OCI-LY1 (cell line): ENCODE data around the gene HS1BP3.

ENCODE experiments used
- H2AFZ ChIP-seq: fragments of 200-600 bp; sonication (generic), shearing (Covaris generic); 2 replicates; pipeline ENCODE4 v1.6.0; 2014; ENCODE audit warnings: antibody characterized with exemption, mild to moderate bottlenecking, low read length
- H3F3A ChIP-seq: fragments of 200-600 bp; sonication (generic), shearing (Covaris generic); 2 replicates; pipeline ENCODE4 v1.6.0; 2014; ENCODE audit warnings: mild to moderate bottlenecking, antibody characterized with exemption, low read length, moderate library complexity; ENCODE audit not compliant: insufficient read depth
- H3K27ac ChIP-seq: fragments of 200-600 bp; sonication (generic); 2 replicates; pipeline ENCODE4 v1.5.1; 2014; ENCODE audit warnings: low read length, mixed run types, mild to moderate bottlenecking, low read depth; ENCODE audit not compliant: poor library complexity, severe bottlenecking
- H3K27me3 ChIP-seq: fragments of 200-600 bp; sonication (generic); 2 replicates; pipeline ENCODE4 v1.6.0; 2014; ENCODE audit warnings: antibody characterized with exemption, mild to moderate bottlenecking, low read length, moderate library complexity; ENCODE audit not compliant: insufficient read depth
- H3K36me3 ChIP-seq: fragments of 200-600 bp; sonication (generic); 2 replicates; pipeline ENCODE4 v1.6.1; 2014; ENCODE audit warnings: mild to moderate bottlenecking, antibody characterized with exemption, low read length, moderate library complexity, mixed read lengths; ENCODE audit not compliant: insufficient read depth
- H3K4me1 ChIP-seq: fragments of 200-600 bp; sonication (generic); 2 replicates; pipeline ENCODE4 v1.5.1; 2014; ENCODE audit warnings: mild to moderate bottlenecking, low read length, moderate library complexity; ENCODE audit not compliant: insufficient read depth, severe bottlenecking
- H3K4me2 ChIP-seq: fragments of 200-600 bp; sonication (generic), shearing (Covaris generic); 2 replicates; pipeline ENCODE4 v1.6.1; 2014; ENCODE audit warnings: low read length
- H3K4me3 ChIP-seq: fragments of 200-600 bp; sonication (generic); 2 replicates; pipeline ENCODE4 v1.5.1; 2014; ENCODE audit warnings: low read length, low read depth, mild to moderate bottlenecking, mixed read lengths; ENCODE audit not compliant: poor library complexity, severe bottlenecking
- H3K79me2 ChIP-seq: fragments of 200-600 bp; shearing (Covaris generic); 2 replicates; pipeline ENCODE4 v1.6.1; 2016; ENCODE audit warnings: mixed run types, low read length, mixed read lengths; ENCODE audit not compliant: insufficient read depth
- H3K9ac ChIP-seq: fragments of 200-600 bp; sonication (generic), shearing (Covaris generic); 2 replicates; pipeline ENCODE4 v1.6.1; 2014; ENCODE audit warnings: mild to moderate bottlenecking, low read length, mixed read lengths
- H3K9me2 ChIP-seq: fragments of 200-600 bp; sonication (generic), shearing (Covaris generic); 2 replicates; pipeline ENCODE4 v1.6.1; 2014; ENCODE audit warnings: low read depth, mild to moderate bottlenecking, low read length, mixed read lengths
- H3K9me3 ChIP-seq: fragments of 200-600 bp; shearing (Covaris generic); 2 replicates; pipeline ENCODE4 v1.6.1; 2014; ENCODE audit warnings: low read length, mixed read lengths
- H4K20me1 ChIP-seq: fragments of 200-600 bp; sonication (generic), shearing (Covaris generic); 2 replicates; pipeline ENCODE4 v1.6.0; 2016; ENCODE audit warnings: mild to moderate bottlenecking, low read length; ENCODE audit not compliant: insufficient read depth
- EZH2 ChIP-seq: fragments of 200-600 bp; sonication (generic), shearing (Covaris generic); IDR thresholded peaks from 2 replicates; pipeline ENCODE4 v1.8.0; 2017; ENCODE audit warnings: borderline replicate concordance, mixed run types, mild to moderate bottlenecking, antibody characterized with exemption, low read length, moderate library complexity, mixed read lengths
- TF ChIP-seq, protein P1 (sequence below): fragments of 200-600 bp; sonication (generic), shearing (Covaris generic); IDR thresholded peaks from 2 replicates; pipeline ENCODE4 v1.5.1; 2017; ENCODE audit warnings: mild to moderate bottlenecking, antibody characterized with exemption, low read length, moderate library complexity, mixed read lengths

Gene HS1BP3

DNA sequence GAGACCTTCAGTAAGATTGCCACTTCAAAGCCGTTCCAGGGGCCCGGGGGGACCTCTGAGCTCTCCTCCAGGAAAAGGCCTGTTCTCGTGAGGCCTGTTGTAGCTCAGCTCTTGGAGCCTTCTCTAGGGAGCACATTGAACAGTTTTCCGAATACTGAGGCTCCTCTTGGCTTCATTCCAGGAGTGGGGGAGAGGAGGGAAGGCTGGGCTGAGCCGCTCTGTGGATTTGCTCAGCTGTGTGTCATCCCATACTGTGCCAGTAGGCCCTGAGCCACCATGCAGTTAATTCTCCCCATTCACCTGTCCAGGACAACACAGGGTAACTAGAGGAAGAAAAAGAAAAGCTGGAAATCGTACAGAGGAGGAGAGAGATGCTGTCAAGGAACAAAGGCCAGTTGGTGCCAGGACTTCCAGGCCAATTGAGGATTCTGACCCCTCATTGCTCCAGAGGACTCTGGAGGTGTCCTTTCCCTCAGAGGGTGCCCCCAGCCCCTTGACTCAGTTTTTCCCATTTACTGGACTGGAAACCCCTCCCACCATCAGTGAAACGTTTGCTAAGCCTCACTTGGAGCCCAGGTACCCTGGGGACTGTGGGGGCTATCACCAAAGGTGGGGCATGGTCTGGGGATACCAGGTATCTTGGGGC is 41.4 kb downstream of the HS1BP3 start:
- no peak overlapping the region for H3K4me3 ChIP-seq
- H3K4me1 ChIP-seq, result no peaks in the 10 kb centered on the region
- H3K9me3 ChIP-seq, result 0 out of 2 replicates have a peak, but pooled peaks cover 3% of the 10 kb centered on the region
- H3K4me2 ChIP-seq, result no peak overlapping the region
- no peaks in the 10 kb centered on the region for H4K20me1 ChIP-seq
- H3K9ac ChIP-seq, result no peak overlapping the region
- H3K27me3 ChIP-seq, result peaks cover 6% of the 10 kb centered on the region; the same call in 1 of the 2 replicates
- H3K9me2 ChIP-seq, result no peaks in the 10 kb centered on the region
- H3K36me3 ChIP-seq, result no peaks in the 10 kb centered on the region
- H2AFZ ChIP-seq, result no peak overlapping the region
- H3F3A ChIP-seq, result no peaks in the 10 kb centered on the region
- TF ChIP-seq, protein P1, sequence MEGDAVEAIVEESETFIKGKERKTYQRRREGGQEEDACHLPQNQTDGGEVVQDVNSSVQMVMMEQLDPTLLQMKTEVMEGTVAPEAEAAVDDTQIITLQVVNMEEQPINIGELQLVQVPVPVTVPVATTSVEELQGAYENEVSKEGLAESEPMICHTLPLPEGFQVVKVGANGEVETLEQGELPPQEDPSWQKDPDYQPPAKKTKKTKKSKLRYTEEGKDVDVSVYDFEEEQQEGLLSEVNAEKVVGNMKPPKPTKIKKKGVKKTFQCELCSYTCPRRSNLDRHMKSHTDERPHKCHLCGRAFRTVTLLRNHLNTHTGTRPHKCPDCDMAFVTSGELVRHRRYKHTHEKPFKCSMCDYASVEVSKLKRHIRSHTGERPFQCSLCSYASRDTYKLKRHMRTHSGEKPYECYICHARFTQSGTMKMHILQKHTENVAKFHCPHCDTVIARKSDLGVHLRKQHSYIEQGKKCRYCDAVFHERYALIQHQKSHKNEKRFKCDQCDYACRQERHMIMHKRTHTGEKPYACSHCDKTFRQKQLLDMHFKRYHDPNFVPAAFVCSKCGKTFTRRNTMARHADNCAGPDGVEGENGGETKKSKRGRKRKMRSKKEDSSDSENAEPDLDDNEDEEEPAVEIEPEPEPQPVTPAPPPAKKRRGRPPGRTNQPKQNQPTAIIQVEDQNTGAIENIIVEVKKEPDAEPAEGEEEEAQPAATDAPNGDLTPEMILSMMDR, result no peak
- no peak for TF ChIP-seq EZH2
- no peak overlapping the region for H3K27ac ChIP-seq
- no peaks in the 10 kb centered on the region for H3K79me2 ChIP-seq

DNA sequence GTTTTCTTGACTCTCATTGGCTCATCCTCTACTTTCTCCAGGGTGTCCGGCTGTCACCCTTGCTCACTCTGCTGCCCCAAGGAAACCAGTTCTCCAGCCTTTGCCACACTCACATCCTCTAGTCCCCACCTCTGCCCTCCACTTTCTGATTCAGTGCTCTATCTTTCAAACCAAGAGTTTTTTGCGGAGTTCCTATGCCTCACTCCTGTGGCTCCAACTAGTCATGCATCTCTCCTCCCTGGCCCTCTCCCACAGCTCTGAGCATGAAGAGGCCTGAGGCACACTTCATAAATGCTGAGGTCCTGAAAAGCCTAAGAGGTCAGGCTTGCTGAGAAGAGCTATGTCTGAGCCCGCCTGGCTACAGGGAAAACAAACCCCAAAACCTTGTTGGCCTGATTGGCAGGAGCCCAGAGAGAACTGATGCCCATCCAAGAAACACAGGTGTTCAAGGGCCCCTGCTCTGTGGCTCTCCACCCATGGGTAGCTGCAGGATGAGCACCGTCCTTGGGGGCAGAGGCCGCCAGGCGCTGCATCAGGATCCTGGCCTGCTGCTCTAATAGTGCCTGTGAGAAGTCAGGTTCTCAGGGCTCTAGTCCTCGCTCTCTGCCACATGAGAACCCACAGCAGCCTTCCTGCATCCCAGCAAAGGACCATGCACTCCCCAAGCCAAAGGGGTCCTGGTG is 42.1 kb downstream of the HS1BP3 start:
- Histone ChIP-seq H3K36me3 (no peaks in the 10 kb centered on the region), H2AFZ (no peak overlapping the region), H3K9me2 (no peaks in the 10 kb centered on the region), H3K4me2 (no peak overlapping the region), H3K9ac (no peak overlapping the region), H3K27me3 (peaks cover 6% of the 10 kb centered on the region; the same call in 1 of the 2 replicates), H3F3A (no peaks in the 10 kb centered on the region), H3K9me3 (0 out of 2 replicates have a peak, but pooled peaks cover 3% of the 10 kb centered on the region), H3K27ac (no peak overlapping the region), H3K4me3 (no peak overlapping the region), H4K20me1 (no peaks in the 10 kb centered on the region), H3K79me2 (no peaks in the 10 kb centered on the region), H3K4me1 (no peaks in the 10 kb centered on the region)
- TF ChIP-seq EZH2, result no peak
- TF ChIP-seq, protein P1, result no peak

DNA sequence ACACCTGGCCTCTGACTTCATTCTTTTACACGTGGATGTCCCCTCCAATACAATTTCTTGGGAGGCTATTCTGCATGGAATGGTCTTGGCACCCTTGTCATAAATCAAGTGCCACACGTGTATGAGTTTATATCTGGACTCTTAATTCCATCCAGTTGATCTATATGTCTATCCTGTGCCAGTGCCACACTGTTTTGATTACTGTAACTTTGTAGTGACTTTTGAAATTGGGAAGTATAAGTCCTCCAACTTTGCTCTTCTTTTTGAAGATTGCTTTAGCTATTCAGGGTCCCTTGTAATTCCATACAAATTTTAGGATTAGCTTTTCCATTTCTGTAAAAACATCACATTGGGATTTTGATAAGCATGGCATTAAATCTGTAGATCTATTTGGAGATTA is 43.5 kb downstream of the HS1BP3 start:
- H3K79me2 ChIP-seq, result no peaks in the 10 kb centered on the region
- peaks cover 6% of the 10 kb centered on the region; the same call in 1 of the 2 replicates for H3K27me3 ChIP-seq
- H3K4me3 ChIP-seq, result no peak overlapping the region
- 0 out of 2 replicates have a peak, but pooled peaks cover 3% of the 10 kb centered on the region for H3K9me3 ChIP-seq
- H3K4me1 ChIP-seq, result no peaks in the 10 kb centered on the region
- H3F3A ChIP-seq, result no peaks in the 10 kb centered on the region
- no peak overlapping the region for H3K4me2 ChIP-seq
- H4K20me1 ChIP-seq, result no peaks in the 10 kb centered on the region
- no peak overlapping the region for H2AFZ ChIP-seq
- no peak overlapping the region for H3K27ac ChIP-seq
- no peak overlapping the region for H3K9ac ChIP-seq
- no peak for TF ChIP-seq EZH2
- TF ChIP-seq, protein P1, result no peak
- H3K9me2 ChIP-seq, result no peaks in the 10 kb centered on the region
- H3K36me3 ChIP-seq, result no peaks in the 10 kb centered on the region
